Measurements from ENCODE around the gene CD4. TPM values are rescaled to one million over a fixed set of nuclear protein-coding genes. Genes with fewer than 3 reads are reported as not detected.

Gene CD4
- total and polyA plus RNA-seq, 2 donors (not counting 3 experiments of a cell fraction or from before 2014, with no cell fraction given), result not detected

- CTCF ChIA-PET, result interaction anchor here (1.1 to 8.4 kb wide), 3 partner anchors 11 to 61 kb away, joined by 4 to 234 read pairs (median 28); partner anchors contain the start of gene MLF2
- intact Hi-C loops (cut with micrococcal nuclease), result loop anchor here (1.0 kb wide), 4 partner anchors 11 to 75 kb away; partner anchors contain the start of genes COPS7A, MLF2 and ZNF384
- FAIRE-seq, result peak; percentile 99
Observed at GRCh38 chr12:6764011-6764828, 25.1 kb upstream of the CD4 start.

More at GRCh38 chr12:6764011-6764828, 25.1 kb upstream of the CD4 start:
- Histone ChIP-seq H3K79me2 (ENCODE audit: control insufficient read depth, insufficient read depth, low read length) (peaks cover 27% of the 10 kb centered on the region), H3K27me3 (ENCODE audit: control insufficient read depth in 2 of 2, insufficient read depth in 2 of 2, low read length in 2 of 2) (peaks cover 0 to 2% of the 10 kb centered on the region in 2 experiments), H3K4me2 (ENCODE audit: insufficient read depth, low read length) (peak overlapping the region; percentile 61), H3K9ac (replicated peaks; ENCODE audit: extremely low read depth, insufficient read depth, low read length) (peak overlapping the region; percentile 17), H3K4me1 (ENCODE audit: control insufficient read depth, extremely low read depth, insufficient read depth, low read length) (peaks cover 38% of the 10 kb centered on the region), H3K4me3 (replicated peaks in 1 of 3; ENCODE audit: insufficient read depth in 1 of 3, low read depth in 1 of 3, low read length in 3 of 3) (peak overlapping the region in 1 of 3 experiments; percentile 36), H3K36me3 (ENCODE audit: control insufficient read depth in 2 of 2, extremely low read depth in 1 of 2, insufficient read depth in 2 of 2, low read length in 2 of 2) (peaks cover 0 to 1% of the 10 kb centered on the region in 2 experiments), H4K20me1 (replicated peaks; ENCODE audit: control insufficient read depth, extremely low read depth, insufficient read depth, low read length) (no peaks in the 10 kb centered on the region), H3K27ac (ENCODE audit: insufficient read depth, low read depth, low read length) (peak overlapping the region; percentile 70), H3K9me3 (replicated peaks; ENCODE audit: control insufficient read depth, insufficient read depth, low read length) (no peaks in the 10 kb centered on the region), H2AFZ (ENCODE audit: low read depth, low read length) (peak overlapping the region; percentile 89), H3K9me1 (replicated peaks; ENCODE audit: control insufficient read depth, extremely low read depth, insufficient read depth, low read length) (no peaks in the 10 kb centered on the region)
- TF ChIP-seq EZH2 (IDR thresholded peaks at IDR 0.05; ENCODE audit: borderline replicate concordance, low read depth, low read length, severe bottlenecking) (no peak), MYC (IDR thresholded peaks at IDR 0.05; ENCODE audit: low read depth, low read length) (no peak), POLR2A (IDR thresholded peaks at IDR 0.05; ENCODE audit: low read depth, low read length) (no peak), FOS (IDR thresholded peaks at IDR 0.05; ENCODE audit: borderline replicate concordance, insufficient read depth, low read length) (no peak), GATA2 (IDR thresholded peaks at IDR 0.05; ENCODE audit: insufficient read depth, insufficient read length, low read depth, low read length) (no peak), POLR2AphosphoS5 (IDR thresholded peaks at IDR 0.05; ENCODE audit: insufficient read depth, low read depth, low read length) (no peak)
- TF ChIP-seq, protein P1, sequence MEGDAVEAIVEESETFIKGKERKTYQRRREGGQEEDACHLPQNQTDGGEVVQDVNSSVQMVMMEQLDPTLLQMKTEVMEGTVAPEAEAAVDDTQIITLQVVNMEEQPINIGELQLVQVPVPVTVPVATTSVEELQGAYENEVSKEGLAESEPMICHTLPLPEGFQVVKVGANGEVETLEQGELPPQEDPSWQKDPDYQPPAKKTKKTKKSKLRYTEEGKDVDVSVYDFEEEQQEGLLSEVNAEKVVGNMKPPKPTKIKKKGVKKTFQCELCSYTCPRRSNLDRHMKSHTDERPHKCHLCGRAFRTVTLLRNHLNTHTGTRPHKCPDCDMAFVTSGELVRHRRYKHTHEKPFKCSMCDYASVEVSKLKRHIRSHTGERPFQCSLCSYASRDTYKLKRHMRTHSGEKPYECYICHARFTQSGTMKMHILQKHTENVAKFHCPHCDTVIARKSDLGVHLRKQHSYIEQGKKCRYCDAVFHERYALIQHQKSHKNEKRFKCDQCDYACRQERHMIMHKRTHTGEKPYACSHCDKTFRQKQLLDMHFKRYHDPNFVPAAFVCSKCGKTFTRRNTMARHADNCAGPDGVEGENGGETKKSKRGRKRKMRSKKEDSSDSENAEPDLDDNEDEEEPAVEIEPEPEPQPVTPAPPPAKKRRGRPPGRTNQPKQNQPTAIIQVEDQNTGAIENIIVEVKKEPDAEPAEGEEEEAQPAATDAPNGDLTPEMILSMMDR (IDR thresholded peaks at IDR 0.05; ENCODE audit: extremely low read depth in 1 of 2, insufficient read depth in 1 of 2, low read depth in 1 of 2, low read length in 2 of 2), result no peak
- POLR2A ChIA-PET, result interaction anchor here (0.9 kb wide), 1 partner anchor 11 kb away, joined by 5 read pairs; the partner anchor contains the start of gene MLF2
- DNase-seq (ENCODE audit: low read depth, low spot score), result peak; percentile 99
- dilution Hi-C loops (cut with MboI; ENCODE audit: extremely low pct_ligation_motif_present, low sequenced_read_pairs), result no loop called here
- no TSS peak for BruUV-seq (replicated peaks)
